DMS79 treated with DMSO at 0.1 percent for 48 hours (cell line): ENCODE results near the gene ATP6V1G2.
A peak's percentile ranks its signal among the peaks of the same experiment; 100 is the strongest.
"Not testable (repeated sequence)": the region's sequence is repeated elsewhere in the genome, so short reads cannot be mapped to it uniquely, and the experiment has no call there.

Experiments used
- DNase-seq: peaks from one replicate; lab custom pipeline; 2025; lab: John Stamatoyannopoulos, UW

ATP6V1G2 gene

GRCh38 chr6:31529329-31530150, 16.9 kb downstream of the ATP6V1G2 start:
- no peak for DNase-seq

GRCh38 chr6:31528821-31529328, 17.5 kb downstream of the ATP6V1G2 start, which contains the start of gene MCCD1:
TSS of gene MCCD1 (plus strand) at chr6:31528962. CDS start at chr6:31529015, 53 bp downstream.
- no peak for DNase-seq

GRCh38 chr6:31528307-31528777, 18.1 kb downstream of the ATP6V1G2 start:
- DNase-seq: no peak

- DNase-seq: no peak
These were observed 20.3 kb downstream of the ATP6V1G2 start for GRCh38 chr6:31525932-31526591.

- DNase-seq: no peak
These were observed 20.9 kb downstream of the ATP6V1G2 start for GRCh38 chr6:31525553-31525931.

- DNase-seq: no peak
These were observed 24.6 kb downstream of the ATP6V1G2 start for GRCh38 chr6:31521835-31522234.

GRCh38 chr6:31513456-31514165, 32.8 kb downstream of the ATP6V1G2 start:
- DNase-seq: no peak

- no peak for DNase-seq
These were observed 36.4 kb downstream of the ATP6V1G2 start for GRCh38 chr6:31510007-31510406.

- not testable (repeated sequence) for DNase-seq
These were observed 37.4 kb downstream of the ATP6V1G2 start for GRCh38 chr6:31509036-31509435.

GRCh38 chr6:31502586-31502985, 43.8 kb downstream of the ATP6V1G2 start:
- DNase-seq: no peak

GRCh38 chr6:31499648-31500047, 46.8 kb downstream of the ATP6V1G2 start:
- not testable (repeated sequence) for DNase-seq

GRCh38 chr6:31498748-31499147, 47.7 kb downstream of the ATP6V1G2 start:
- no peak for DNase-seq

- DNase-seq: peak; percentile 93
These were observed 48.6 kb downstream of the ATP6V1G2 start, which contains the start of gene MICB for GRCh38 chr6:31497531-31498476. TSS of gene MICB (plus strand) at chr6:31498145. CDS start at chr6:31498194, 49 bp downstream.

- not testable (repeated sequence) for DNase-seq
These were observed 49.6 kb downstream of the ATP6V1G2 start for GRCh38 chr6:31496826-31497225.

- no peak for DNase-seq
These were observed 50.8 kb downstream of the ATP6V1G2 start for GRCh38 chr6:31495580-31495979.
